Fibroblast of peridontal ligament (primary cell): ENCODE results near the gene PTPRJ.

ENCODE experiments used
- DNase-seq: peaks from one replicate; pipeline ENCODE4 v3.0.0-alpha.2; 2010; ENCODE audit errors: extremely low read depth

Gene PTPRJ

GRCh38 chr11:47967577-47968525 lies 12.5 kb upstream of the PTPRJ start:
- peak; percentile 62 for DNase-seq

- DNase-seq, result no peak
Observed at GRCh38 chr11:47969401-47969800, 11.0 kb upstream of the PTPRJ start.

- no peak for DNase-seq
Observed at GRCh38 chr11:47971501-47971900, 8.9 kb upstream of the PTPRJ start.

- DNase-seq, result no peak
Observed at GRCh38 chr11:47973173-47973572, 7.2 kb upstream of the PTPRJ start.

GRCh38 chr11:47976931-47977330 lies 3.4 kb upstream of the PTPRJ start:
- DNase-seq, result no peak

GRCh38 chr11:47977623-47978022 lies 2.7 kb upstream of the PTPRJ start:
- DNase-seq, result peak; percentile 29

- DNase-seq, result no peak
Observed at GRCh38 chr11:47979378-47980087, 826 bp upstream of the PTPRJ start.

GRCh38 chr11:47980907-47981621 lies 705 bp downstream of the PTPRJ start:
- DNase-seq, result peak; percentile 29

GRCh38 chr11:47981667-47982404 lies 1.5 kb downstream of the PTPRJ start:
- no peak for DNase-seq

GRCh38 chr11:47982616-47983015 lies 2.3 kb downstream of the PTPRJ start:
- DNase-seq, result no peak

- DNase-seq, result peak; percentile 72
Observed at GRCh38 chr11:47983464-47984397, 3.4 kb downstream of the PTPRJ start.

GRCh38 chr11:47986219-47986618 lies 5.9 kb downstream of the PTPRJ start:
- DNase-seq, result no peak

GRCh38 chr11:47986742-47987141 lies 6.4 kb downstream of the PTPRJ start:
- no peak for DNase-seq

GRCh38 chr11:47987310-47987709 lies 7.0 kb downstream of the PTPRJ start:
- DNase-seq, result no peak

GRCh38 chr11:47987781-47988180 lies 7.4 kb downstream of the PTPRJ start:
- DNase-seq, result no peak

- no peak for DNase-seq
Observed at GRCh38 chr11:47989779-47990178, 9.4 kb downstream of the PTPRJ start.

GRCh38 chr11:47991266-47991830 lies 11.0 kb downstream of the PTPRJ start:
- DNase-seq, result no peak

- no peak for DNase-seq
Observed at GRCh38 chr11:47991894-47992293, 11.5 kb downstream of the PTPRJ start.

- peak; percentile 76 for DNase-seq
Observed at GRCh38 chr11:47992959-47993820, 12.8 kb downstream of the PTPRJ start.
